OCI-LY7 (cell line): ENCODE measurements around the gene EPHB1. TPM values are rescaled to one million over a fixed set of nuclear protein-coding genes. Genes with fewer than 3 reads are reported as not detected.

ENCODE experiments used
- BruUV-seq: library from RNA; stranded (reverse); fragments of 400-500 nt; replicated peaks from 2 replicates; lab custom pipeline; 2021; lab: Mats Ljungman, UMichigan
- CTCF ChIA-PET: fragments of 300-600 bp; sonication (Branson Sonifier 250); formaldehyde crosslinking; loops from one replicate; lab custom pipeline; 2022; ENCODE audit warnings: antibody characterized with exemption; ENCODE audit not compliant: unreplicated experiment; lab: Charles Lee
- POLR2A ChIA-PET: fragments of 300-600 bp; sonication (Branson Sonifier 250); formaldehyde crosslinking; loops from one replicate; lab custom pipeline; 2022; ENCODE audit warnings: antibody characterized with exemption; lab: Charles Lee
- DNase-seq: peaks from one replicate; pipeline ENCODE4 v3.0.0-alpha.2; 2015; ENCODE audit warnings: low spot score
- H2AFZ ChIP-seq: fragments of 200-600 bp; sonication (generic), shearing (Covaris generic); 2 replicates; pipeline ENCODE4 v1.6.1; 2014; ENCODE audit warnings: mild to moderate bottlenecking, antibody characterized with exemption, low read length, moderate library complexity
- H3K27ac ChIP-seq: fragments of 200-600 bp; sonication (generic); 2 replicates; pipeline ENCODE4 v1.5.1; 2014; ENCODE audit warnings: mixed run types, low read depth, mild to moderate bottlenecking, moderate library complexity, low read length, inconsistent platforms; ENCODE audit not compliant: poor library complexity, severe bottlenecking
- H3K36me3 ChIP-seq: fragments of 200-600 bp; sonication (generic); 2 replicates; pipeline ENCODE4 v1.6.1; 2014; ENCODE audit warnings: mild to moderate bottlenecking, antibody characterized with exemption, low read length, moderate library complexity, mixed read lengths; ENCODE audit not compliant: insufficient read depth
- H3K4me1 ChIP-seq: fragments of 200-600 bp; sonication (generic); 2 replicates; pipeline ENCODE4 v1.5.1; 2014; ENCODE audit warnings: mild to moderate bottlenecking, low read length; ENCODE audit not compliant: insufficient read depth, poor library complexity, severe bottlenecking
- H3K4me2 ChIP-seq: fragments of 200-600 bp; sonication (generic); 2 replicates; pipeline ENCODE4 v1.6.1; 2014; ENCODE audit warnings: mild to moderate bottlenecking, low read length
- H3K4me3 ChIP-seq: fragments of 200-600 bp; sonication (generic); 2 replicates; pipeline ENCODE4 v1.5.1; 2014; ENCODE audit warnings: mild to moderate bottlenecking, low read depth, low read length; ENCODE audit not compliant: poor library complexity, severe bottlenecking
- H3K79me2 ChIP-seq: fragments of 200-600 bp; sonication (generic); 2 replicates; pipeline ENCODE4 v1.6.1; 2016; ENCODE audit warnings: low read depth, mild to moderate bottlenecking, low read length, moderate library complexity, mixed read lengths; ENCODE audit not compliant: insufficient read depth
- H3K9me2 ChIP-seq: fragments of 200-600 bp; sonication (generic); 2 replicates; pipeline ENCODE4 v1.6.1; 2016; ENCODE audit warnings: mild to moderate bottlenecking, low read length, mixed read lengths; ENCODE audit not compliant: insufficient read depth
- H3K9me3 ChIP-seq: fragments of 200-600 bp; sonication (generic); 2 replicates; pipeline ENCODE4 v1.6.1; 2014; ENCODE audit warnings: mild to moderate bottlenecking, mixed run types, low read length, mixed read lengths
- H4K20me1 ChIP-seq: fragments of 200-600 bp; sonication (generic); 2 replicates; pipeline ENCODE4 v1.6.1; 2014; ENCODE audit warnings: mild to moderate bottlenecking, antibody characterized with exemption, low read length, moderate library complexity, mixed read lengths; ENCODE audit not compliant: insufficient read depth
- EZH2phosphoT487 ChIP-seq: fragments of 200-600 bp; sonication (generic); IDR thresholded peaks from 2 replicates; pipeline ENCODE4 v1.6.1; 2018; ENCODE audit warnings: low read depth, borderline replicate concordance, mild to moderate bottlenecking, mixed run types, antibody characterized with exemption, low read length, moderate library complexity, mixed read lengths
- intact Hi-C: fragments of 100-400 bp; cut with micrococcal nuclease; formaldehyde crosslinking; loops from one replicate; pipeline ENCODE4 v1.10.0; 2022; ENCODE audit not compliant: unreplicated experiment
- total RNA-seq, 2 experiments: library from RNA; depleted of rRNA in 1 of 2; stranded (reverse); fragments of >200 nt in 1 of 2; shearing (Covaris generic) in 1 of 2; gene quantifications; 2 replicates each; pipeline ENCODE4 v1.2.3, GENCODE V29; 2014 to 2022
- TF ChIP-seq, protein P1 (sequence below): fragments of 200-600 bp; sonication (generic); conservative IDR thresholded peaks from 2 replicates; pipeline ENCODE4 v1.5.1; 2014; ENCODE audit warnings: mild to moderate bottlenecking, antibody characterized with exemption, low read length, moderate library complexity, mixed read lengths

Gene EPHB1
- total RNA-seq, 2 experiments from 2014 or later: 0.54 to 1.3 TPM

DNA sequence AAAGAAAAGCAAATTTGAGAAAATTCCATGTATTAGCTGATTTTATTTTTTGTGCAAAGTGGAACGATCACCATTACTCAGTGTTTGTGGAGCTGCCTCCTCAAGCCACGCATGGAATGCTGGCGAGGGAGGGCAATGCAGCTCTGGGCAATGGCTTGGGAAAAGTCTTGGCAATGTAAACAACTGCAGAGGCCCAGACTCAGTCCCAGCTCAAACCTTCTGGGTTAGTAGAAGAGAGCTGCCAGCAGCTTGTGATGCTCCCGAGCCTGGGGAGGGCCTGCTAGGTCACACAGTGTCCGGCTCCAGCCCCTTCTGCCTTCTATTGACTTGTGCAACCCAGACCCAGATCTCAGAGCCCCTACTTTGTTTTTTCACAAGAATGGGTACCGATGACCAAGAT lies 4.3 kb downstream of the EPHB1 start:
- H3K79me2 ChIP-seq: no peaks in the 10 kb centered on the region
- no peak overlapping the region for H3K4me3 ChIP-seq
- ChIA-PET CTCF (no interaction called here), POLR2A (interaction anchor here (0.7 kb wide), 1 partner anchor 203 kb away, joined by 3 read pairs; no protein-coding TSS in a partner anchor)
- H3K27ac ChIP-seq: no peak overlapping the region
- H3K4me1 ChIP-seq: no peaks in the 10 kb centered on the region
- no peaks in the 10 kb centered on the region for H3K36me3 ChIP-seq
- intact Hi-C loops: loop anchor here (5.0 to 10.0 kb wide), 3 partner anchors 185 to 1098 kb away; no protein-coding TSS in a partner anchor
- no peaks in the 10 kb centered on the region for H3K9me2 ChIP-seq
- no peak for TF ChIP-seq EZH2phosphoT487
- TF ChIP-seq, protein P1, sequence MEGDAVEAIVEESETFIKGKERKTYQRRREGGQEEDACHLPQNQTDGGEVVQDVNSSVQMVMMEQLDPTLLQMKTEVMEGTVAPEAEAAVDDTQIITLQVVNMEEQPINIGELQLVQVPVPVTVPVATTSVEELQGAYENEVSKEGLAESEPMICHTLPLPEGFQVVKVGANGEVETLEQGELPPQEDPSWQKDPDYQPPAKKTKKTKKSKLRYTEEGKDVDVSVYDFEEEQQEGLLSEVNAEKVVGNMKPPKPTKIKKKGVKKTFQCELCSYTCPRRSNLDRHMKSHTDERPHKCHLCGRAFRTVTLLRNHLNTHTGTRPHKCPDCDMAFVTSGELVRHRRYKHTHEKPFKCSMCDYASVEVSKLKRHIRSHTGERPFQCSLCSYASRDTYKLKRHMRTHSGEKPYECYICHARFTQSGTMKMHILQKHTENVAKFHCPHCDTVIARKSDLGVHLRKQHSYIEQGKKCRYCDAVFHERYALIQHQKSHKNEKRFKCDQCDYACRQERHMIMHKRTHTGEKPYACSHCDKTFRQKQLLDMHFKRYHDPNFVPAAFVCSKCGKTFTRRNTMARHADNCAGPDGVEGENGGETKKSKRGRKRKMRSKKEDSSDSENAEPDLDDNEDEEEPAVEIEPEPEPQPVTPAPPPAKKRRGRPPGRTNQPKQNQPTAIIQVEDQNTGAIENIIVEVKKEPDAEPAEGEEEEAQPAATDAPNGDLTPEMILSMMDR: no peak
- BruUV-seq: no TSS peak
- 0 out of 2 replicates have a peak, but pooled peaks cover under 1% of the 10 kb centered on the region for H4K20me1 ChIP-seq
- H3K4me2 ChIP-seq: no peak overlapping the region
- no peak overlapping the region for H2AFZ ChIP-seq
- DNase-seq: no peak
- no peaks in the 10 kb centered on the region for H3K9me3 ChIP-seq

DNA sequence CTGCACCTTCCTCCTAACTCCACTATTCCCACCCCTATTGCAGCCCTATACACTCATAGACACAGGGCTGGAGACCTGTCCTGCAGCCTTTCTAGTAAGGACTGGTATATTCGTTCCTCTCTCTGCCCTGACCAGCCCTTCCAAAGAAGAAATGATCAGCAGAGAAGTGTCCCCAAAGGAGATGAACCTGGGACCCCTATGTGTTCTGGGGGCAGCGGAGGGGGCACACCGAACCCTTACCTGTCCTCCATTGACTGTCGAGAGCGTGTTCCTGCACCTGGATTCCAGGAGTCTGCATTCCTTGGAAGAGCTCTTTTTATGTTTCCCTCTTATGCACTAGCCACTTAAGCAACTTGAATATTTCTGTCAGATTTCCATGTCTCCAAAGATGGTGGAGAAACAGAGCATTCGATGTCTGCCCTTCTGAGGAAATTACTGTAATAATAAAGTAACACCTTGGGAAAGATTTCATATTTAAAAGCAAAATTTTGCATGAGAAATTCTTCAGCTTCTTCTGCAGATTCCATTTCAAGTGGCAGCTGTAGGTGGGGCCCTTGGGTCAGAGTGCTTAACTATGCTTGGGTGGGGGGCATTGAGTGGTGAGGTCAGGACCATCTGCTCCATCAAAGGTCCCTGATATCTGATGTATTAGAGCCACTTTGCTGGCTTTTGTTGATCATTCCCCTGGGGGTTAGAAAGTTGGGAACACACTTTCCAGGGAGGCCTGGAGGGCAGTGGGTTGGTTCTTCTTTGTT lies 6.3 kb downstream of the EPHB1 start:
- Histone ChIP-seq H3K36me3 (no peaks in the 10 kb centered on the region), H3K4me1 (no peaks in the 10 kb centered on the region), H3K79me2 (no peaks in the 10 kb centered on the region), H2AFZ (no peak overlapping the region), H3K4me3 (no peak overlapping the region), H3K9me2 (no peaks in the 10 kb centered on the region), H3K9me3 (no peaks in the 10 kb centered on the region), H3K4me2 (no peak overlapping the region), H4K20me1 (no peaks in the 10 kb centered on the region), H3K27ac (no peak overlapping the region)
- ChIA-PET POLR2A (interaction anchor here (0.8 kb wide), 1 partner anchor 282 kb away, joined by 3 read pairs; no protein-coding TSS in a partner anchor), CTCF (no interaction called here)
- BruUV-seq: no TSS peak
- intact Hi-C loops: no loop called here
- TF ChIP-seq, protein P1: no peak
- no peak for TF ChIP-seq EZH2phosphoT487
- DNase-seq: no peak
